Posterior vena cava (tissue), 2 donors: ENCODE data around the gene GNAT2. TPM values are rescaled to one million over a fixed set of nuclear protein-coding genes. Genes with fewer than 3 reads are reported as not detected.
A peak's percentile ranks its signal among the peaks of the same experiment; 100 is the strongest.

ENCODE experiments used
- DNase-seq: peaks from one replicate; pipeline ENCODE4 v3.0.0-alpha.2; 2020; ENCODE audit warnings: low spot score
- intact Hi-C, 2 donors: fragments of 100-400 bp; cut with DNase I; formaldehyde crosslinking; loops; one replicate each; pipeline versions ENCODE4 v1.14.1 to v1.14.2; 2022 to 2023
- total RNA-seq, 2 donors: library from RNA; stranded (reverse); fragmentation: NEBNext Ultra II Directional; extraction: Animal tissue kit (Norgen Biotek cat#: 25700); gene quantifications; one replicate each; pipeline ENCODE4 v1.2.1, GENCODE V29; 2021
- donor health status: DM: yes; HTN: yes; CAD: no.
- donor health status: DM: yes; HTN: yes; CAD: no.

Gene GNAT2
- total RNA-seq, 2 donors from 2014 or later, result not detected

- no peak for DNase-seq
These were observed 2.1 kb upstream of the GNAT2 start for GRCh38 chr1:109621379-109622136.

DNA sequence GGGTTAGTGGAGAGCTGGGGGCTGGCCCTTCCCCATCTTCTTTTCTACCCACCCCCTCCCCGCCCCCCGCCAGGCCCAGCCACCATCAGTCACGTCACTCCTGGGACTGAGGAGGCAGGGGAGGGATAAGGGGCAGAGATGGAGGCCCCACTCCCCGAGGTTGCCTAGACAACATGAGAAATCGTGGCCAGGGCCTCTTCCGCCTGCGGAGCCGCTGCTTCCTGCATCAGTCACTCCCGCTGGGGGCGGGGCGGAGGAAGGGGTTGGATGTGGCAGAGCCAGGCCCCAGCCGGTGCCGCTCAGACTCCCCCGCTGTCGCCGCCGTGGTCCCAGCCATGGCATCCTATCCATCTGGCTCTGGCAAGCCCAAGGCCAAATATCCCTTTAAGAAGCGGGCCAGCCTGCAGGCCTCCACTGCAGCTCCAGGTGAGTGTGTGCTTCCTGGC, 1.4 kb upstream of the GNAT2 start:
- peak; percentile 98 for DNase-seq
- intact Hi-C loops, result loop anchor here in 1 of 2 donors (10.0 kb wide), 1 partner anchor 76 kb away; the partner anchor contains the start of gene GNAI3

More at GRCh38 chr1:109621379-109622136, 2.1 kb upstream of the GNAT2 start:
- intact Hi-C loops, result loop anchor here in 1 of 2 donors (10.0 kb wide), 1 partner anchor 77 kb away; the partner anchor contains the start of gene GNAI3

DNA sequence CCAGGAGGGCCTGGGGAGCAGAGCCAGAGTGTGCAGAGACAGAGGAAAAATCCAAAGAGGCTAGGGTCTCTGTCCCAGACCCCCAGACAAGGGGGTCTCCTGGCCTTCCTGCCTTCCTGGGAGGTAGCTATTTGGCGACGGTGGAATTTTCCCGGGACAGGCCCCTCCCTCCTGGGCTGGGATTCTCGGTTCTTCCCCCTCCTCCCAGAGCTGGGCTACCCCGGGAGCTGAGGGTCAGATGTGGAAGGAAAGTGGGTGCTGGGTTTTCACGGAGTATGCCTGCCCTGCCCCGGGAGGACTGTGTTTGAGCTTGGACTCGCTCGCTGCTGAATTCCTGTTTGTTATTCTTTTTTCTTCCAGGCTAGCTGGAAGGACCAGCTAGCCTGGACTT, 980 bp upstream of the GNAT2 start:
- DNase-seq, result peak; percentile 79
- intact Hi-C loops, result loop anchor here in 1 of 2 donors (10.0 kb wide), 1 partner anchor 76 kb away; the partner anchor contains the start of gene GNAI3

- intact Hi-C loops, result no loop called here
- DNase-seq, result no peak
These were observed 498 bp downstream of the GNAT2 start for GRCh38 chr1:109618661-109619575.

GRCh38 chr1:109617291-109617801, 2.1 kb downstream of the GNAT2 start:
- no peak for DNase-seq

DNA sequence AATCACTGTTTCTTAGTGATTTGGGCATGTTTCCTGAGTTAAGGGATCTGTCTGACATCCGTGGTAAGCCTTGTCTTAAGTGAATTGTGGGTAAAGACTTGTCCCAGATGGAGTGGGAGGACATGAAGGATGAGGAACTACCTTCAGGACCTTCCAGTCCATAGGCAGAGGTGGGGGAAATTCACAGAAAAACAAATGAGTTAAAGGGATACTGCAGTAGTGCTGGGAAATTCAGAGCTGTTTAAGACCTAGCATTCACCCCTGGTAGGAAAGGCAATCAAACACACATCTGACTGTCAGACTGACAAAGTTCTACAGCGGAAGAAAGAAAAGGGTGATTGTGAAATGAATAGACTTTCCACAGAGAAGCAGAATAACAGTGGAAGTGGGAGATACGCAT, 3.0 kb downstream of the GNAT2 start:
- DNase-seq, result no peak
- intact Hi-C loops, result no loop called here

More at GRCh38 chr1:109617291-109617801, 2.1 kb downstream of the GNAT2 start:
- intact Hi-C loops, result no loop called here

DNA sequence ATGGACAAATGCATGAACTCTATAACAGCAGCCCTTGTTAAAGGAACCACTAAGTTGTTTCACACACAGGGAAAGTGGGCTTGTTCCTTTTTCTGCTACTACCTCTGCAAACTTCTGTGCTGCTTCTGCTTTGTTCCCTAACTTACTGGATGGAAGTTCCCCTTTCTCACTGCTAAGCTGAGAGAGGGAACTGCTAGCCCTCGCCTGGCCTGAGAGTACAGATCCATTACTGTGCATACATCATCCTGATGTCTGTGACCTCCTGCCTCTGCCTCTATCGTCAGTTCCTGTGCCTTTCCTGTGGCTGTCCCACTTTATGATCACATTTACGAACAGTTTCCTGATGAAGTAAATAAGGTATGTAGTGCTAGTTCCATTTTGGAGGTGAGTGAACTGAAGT, 3.5 kb downstream of the GNAT2 start:
- peak; percentile 78 for DNase-seq
- intact Hi-C loops, result no loop called here

GRCh38 chr1:109613361-109614147, 5.9 kb downstream of the GNAT2 start:
- DNase-seq, result no peak
- intact Hi-C loops, result no loop called here

DNA sequence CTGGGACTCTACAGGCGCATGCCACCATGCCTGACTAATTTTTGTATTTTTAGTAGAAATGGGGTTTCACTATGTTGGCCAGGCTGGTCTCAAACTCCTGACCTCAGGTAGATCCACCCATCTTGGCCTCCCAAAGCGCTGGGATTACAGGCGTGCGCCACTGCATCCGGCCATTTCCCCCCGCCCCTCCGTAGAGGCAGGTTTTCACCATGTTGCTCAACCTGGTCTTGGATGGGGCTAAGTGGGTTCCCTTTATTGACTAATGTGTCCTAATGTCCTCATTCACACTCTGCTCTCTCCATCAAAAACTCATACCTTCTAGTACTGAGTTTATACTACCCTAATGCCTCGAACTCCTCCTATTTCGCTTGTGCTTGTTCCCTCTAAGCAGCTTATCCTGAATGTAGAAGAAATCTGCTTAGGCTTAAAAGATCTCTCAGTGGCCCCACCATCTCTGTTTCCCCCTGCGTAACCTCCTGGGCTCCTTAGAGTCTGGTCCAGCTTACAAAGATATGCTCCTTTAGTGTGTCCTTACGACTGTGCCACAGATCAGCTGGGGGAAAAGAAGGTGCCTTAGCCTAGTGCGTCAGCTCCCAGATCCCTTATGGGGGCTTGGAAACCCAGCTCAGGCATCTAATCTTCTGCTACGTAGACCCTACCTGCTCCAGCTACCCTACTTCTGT, 8.0 kb downstream of the GNAT2 start:
- intact Hi-C loops, result no loop called here
- no peak for DNase-seq

- intact Hi-C loops, result no loop called here
These were observed 8.7 kb downstream of the GNAT2 start for GRCh38 chr1:109610609-109611307.

GRCh38 chr1:109609881-109610280, 9.5 kb downstream of the GNAT2 start:
- DNase-seq, result no peak
- intact Hi-C loops, result no loop called here

More at GRCh38 chr1:109610609-109611307, 8.7 kb downstream of the GNAT2 start:
- no peak for DNase-seq

GRCh38 chr1:109605381-109605780, 14.0 kb downstream of the GNAT2 start:
- intact Hi-C loops, result no loop called here
- no peak for DNase-seq

GRCh38 chr1:109603229-109603628, 16.2 kb downstream of the GNAT2 start:
- intact Hi-C loops, result no loop called here
- DNase-seq, result no peak

GRCh38 chr1:109598655-109599054, 20.8 kb downstream of the GNAT2 start:
- DNase-seq, result no peak
- intact Hi-C loops, result no loop called here

- intact Hi-C loops, result no loop called here
- DNase-seq, result no peak
These were observed 21.3 kb downstream of the GNAT2 start for GRCh38 chr1:109598156-109598555.

- intact Hi-C loops, result no loop called here
These were observed 23.9 kb downstream of the GNAT2 start for GRCh38 chr1:109595531-109595930.

DNA sequence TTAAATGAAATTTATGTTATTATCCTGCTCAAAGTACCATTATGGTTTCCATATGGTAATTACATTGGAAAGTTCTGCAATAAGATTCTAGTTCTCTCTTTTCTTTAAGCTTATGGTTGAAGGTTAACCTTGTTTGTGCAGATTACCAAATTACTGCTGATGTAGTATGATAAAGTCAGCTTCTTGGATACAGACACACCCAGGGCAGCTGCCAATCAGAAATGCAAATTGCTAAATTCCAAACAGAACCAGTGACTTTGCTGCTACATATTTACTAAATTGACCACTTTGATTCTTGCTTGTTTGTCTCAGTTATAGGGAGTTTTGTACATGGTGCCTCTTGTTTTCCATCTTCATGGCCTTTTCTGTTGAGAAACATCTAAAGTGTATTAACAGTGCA, 26.5 kb downstream of the GNAT2 start:
- intact Hi-C loops, result no loop called here
- no peak for DNase-seq

More at GRCh38 chr1:109595531-109595930, 23.9 kb downstream of the GNAT2 start:
- DNase-seq, result no peak

DNA sequence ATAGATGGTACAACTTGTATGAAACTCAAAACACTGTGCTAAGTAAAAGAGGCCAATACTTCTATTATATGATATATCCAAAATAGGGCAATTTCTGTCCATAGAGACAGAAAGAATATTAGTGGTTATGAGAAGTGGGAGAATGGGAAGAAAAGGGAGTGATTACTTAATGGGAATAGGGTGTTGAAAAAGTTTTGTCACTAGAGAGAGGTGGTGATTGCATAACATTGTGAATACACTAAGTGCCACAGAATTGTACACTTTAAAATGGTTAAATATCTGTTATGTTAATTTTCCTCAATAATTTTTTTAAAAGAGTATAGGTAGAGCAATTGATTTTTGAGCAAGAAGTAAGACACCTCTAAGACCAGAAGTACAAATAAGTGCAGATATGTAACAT, 29.7 kb downstream of the GNAT2 start:
- DNase-seq, result no peak
- intact Hi-C loops, result no loop called here
